PC-9 (cell line): ENCODE results near the gene JKAMP. TPM values are rescaled to one million over a fixed set of nuclear protein-coding genes. Genes with fewer than 3 reads are reported as not detected.

Experiments used
- BruUV-seq: library from RNA; stranded (reverse); fragments of 400-500 nt; replicated peaks from 2 replicates; lab custom pipeline; 2021; lab: Mats Ljungman, UMichigan
- CTCF ChIA-PET: fragments of 300-600 bp; sonication (Branson Sonifier 250); formaldehyde crosslinking; loops from one replicate; lab custom pipeline; 2022; ENCODE audit warnings: antibody characterized with exemption; lab: Charles Lee
- POLR2A ChIA-PET: fragments of 300-600 bp; sonication (Branson Sonifier 250); formaldehyde crosslinking; loops from one replicate; lab custom pipeline; 2022; ENCODE audit warnings: antibody characterized with exemption; ENCODE audit not compliant: unreplicated experiment; lab: Charles Lee
- DNase-seq, 2 experiments: peaks; one replicate each; pipeline versions ENCODE4 v3.0.0 to v3.0.0-alpha.2; 2015 to 2022; ENCODE audit warnings: mixed read lengths in 1 of 2
- H2AFZ ChIP-seq: fragments of 200-600 bp; sonication (generic); 2 replicates; pipeline ENCODE4 v1.8.1; 2017; ENCODE audit warnings: antibody characterized with exemption
- H3F3A ChIP-seq: fragments of 200-600 bp; sonication (generic); 2 replicates; pipeline ENCODE4 v1.8.1; 2017; ENCODE audit warnings: antibody characterized with exemption, mild to moderate bottlenecking, low read depth; ENCODE audit not compliant: insufficient read depth
- H3K27ac ChIP-seq: fragments of 200-600 bp; sonication (generic); 2 replicates; pipeline ENCODE4 v1.6.1; 2016; ENCODE audit warnings: mixed run types
- H3K27me3 ChIP-seq: fragments of 200-600 bp; sonication (generic); 2 replicates; pipeline ENCODE4 v1.6.1; 2016; ENCODE audit warnings: low read depth, mixed run types; ENCODE audit not compliant: insufficient read depth
- H3K36me3 ChIP-seq: fragments of 200-600 bp; sonication (generic); 2 replicates; pipeline ENCODE4 v1.6.1; 2016; ENCODE audit warnings: low read depth, mixed run types
- H3K4me1 ChIP-seq: fragments of 200-600 bp; sonication (generic); replicated peaks from 2 replicates; pipeline ENCODE4 v1.6.1; 2016; ENCODE audit warnings: mixed run types; ENCODE audit not compliant: insufficient read depth
- H3K4me2 ChIP-seq: fragments of 200-600 bp; sonication (generic); 2 replicates; pipeline ENCODE4 v1.6.1; 2017; ENCODE audit warnings: mixed run types
- H3K4me3 ChIP-seq: fragments of 200-600 bp; sonication (generic); 2 replicates; pipeline ENCODE4 v1.6.1; 2016; ENCODE audit warnings: mixed run types
- H3K79me2 ChIP-seq: fragments of 200-600 bp; sonication (generic); 2 replicates; pipeline ENCODE4 v1.6.1; 2017; ENCODE audit warnings: low read depth, mixed run types
- H3K9me2 ChIP-seq: fragments of 200-600 bp; sonication (generic); 2 replicates; pipeline ENCODE4 v1.8.1; 2017; ENCODE audit warnings: mild to moderate bottlenecking; ENCODE audit not compliant: insufficient read depth
- H3K9me3 ChIP-seq: fragments of 200-600 bp; sonication (generic); 2 replicates; pipeline ENCODE4 v1.8.1; 2016; ENCODE audit warnings: low read depth; ENCODE audit not compliant: insufficient read depth
- H4K20me1 ChIP-seq: fragments of 200-600 bp; sonication (generic); 2 replicates; pipeline ENCODE4 v1.8.1; 2017; ENCODE audit not compliant: insufficient read depth
- CTCF ChIP-seq: fragments of 200-600 bp; sonication (generic); conservative IDR thresholded peaks from 2 replicates; pipeline ENCODE4 v1.6.1; 2017; ENCODE audit warnings: mixed run types, antibody characterized with exemption, mild to moderate bottlenecking, moderate library complexity
- EZH2 ChIP-seq: fragments of 200-600 bp; sonication (generic); IDR thresholded peaks from 2 replicates; pipeline ENCODE4 v1.8.0; 2017; ENCODE audit warnings: antibody characterized with exemption, low read depth
- intact Hi-C: fragments of 100-400 bp; cut with micrococcal nuclease; formaldehyde crosslinking; loops from one replicate; pipeline ENCODE4 v1.10.0; 2022; ENCODE audit not compliant: unreplicated experiment
- total RNA-seq: library from RNA; stranded (reverse); gene quantifications from 2 replicates; pipeline ENCODE4 v1.2.3, GENCODE V29; 2021

The JKAMP gene
- total RNA-seq, 1 experiment from 2014 or later = 60.1 TPM

DNA sequence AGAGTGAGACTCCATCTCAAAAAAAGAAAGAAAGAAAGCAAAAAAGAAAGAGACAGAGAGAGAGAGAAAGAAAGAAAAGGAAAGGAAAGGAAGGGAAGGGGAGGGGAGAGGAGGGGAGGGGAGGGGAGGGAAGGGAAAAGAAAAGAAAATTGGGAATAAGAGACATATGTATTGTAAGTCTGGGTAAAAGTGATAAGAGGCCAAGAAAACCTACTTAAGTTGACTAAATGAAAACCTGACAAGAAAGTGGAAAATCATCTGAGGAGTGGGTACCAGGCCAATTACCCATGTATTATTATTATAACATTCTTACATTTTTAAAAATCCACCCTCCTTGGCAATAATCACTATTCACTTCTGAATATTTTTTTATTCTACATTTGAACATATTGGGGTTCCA is 46.0 kb downstream of the JKAMP start:
- H4K20me1 ChIP-seq = no peaks in the 10 kb centered on the region
- ChIA-PET CTCF (no interaction called here), POLR2A (no interaction called here)
- no peak overlapping the region for H2AFZ ChIP-seq
- intact Hi-C loops = no loop called here
- H3K4me1 ChIP-seq = no peaks in the 10 kb centered on the region
- no peaks in the 10 kb centered on the region for H3K36me3 ChIP-seq
- H3K9me2 ChIP-seq = no peaks in the 10 kb centered on the region
- no peak overlapping the region for H3K27ac ChIP-seq
- no TSS peak for BruUV-seq
- H3K4me3 ChIP-seq = no peak overlapping the region
- DNase-seq = no peak
- H3K9me3 ChIP-seq = no peaks in the 10 kb centered on the region
- H3K27me3 ChIP-seq = 0 out of 2 replicates have a peak, but pooled peaks cover 2% of the 10 kb centered on the region
- no peak overlapping the region for H3K4me2 ChIP-seq
- TF ChIP-seq CTCF (no peak), EZH2 (no peak)
- H3K79me2 ChIP-seq = no peaks in the 10 kb centered on the region
- H3F3A ChIP-seq = no peaks in the 10 kb centered on the region

- Histone ChIP-seq H3F3A (no peaks in the 10 kb centered on the region), H3K36me3 (no peaks in the 10 kb centered on the region), H3K4me3 (no peak overlapping the region), H3K4me1 (no peaks in the 10 kb centered on the region), H3K4me2 (no peak overlapping the region), H3K9me3 (no peaks in the 10 kb centered on the region), H3K27ac (no peak overlapping the region), H2AFZ (no peak overlapping the region), H3K9me2 (no peaks in the 10 kb centered on the region), H3K79me2 (no peaks in the 10 kb centered on the region), H4K20me1 (no peaks in the 10 kb centered on the region), H3K27me3 (no peaks in the 10 kb centered on the region)
- ChIA-PET CTCF (no interaction called here), POLR2A (no interaction called here)
- BruUV-seq = no TSS peak
- DNase-seq = no peak
- TF ChIP-seq CTCF (no peak), EZH2 (no peak)
- intact Hi-C loops = no loop called here
Measured at GRCh38 chr14:59532419-59532818, 48.1 kb downstream of the JKAMP start.

GRCh38 chr14:59534361-59534987 is 50.2 kb downstream of the JKAMP start:
- Histone ChIP-seq H3K9me3 (no peaks in the 10 kb centered on the region), H3K4me3 (no peak overlapping the region), H3K27me3 (no peaks in the 10 kb centered on the region), H4K20me1 (no peaks in the 10 kb centered on the region), H2AFZ (no peak overlapping the region), H3K27ac (no peak overlapping the region), H3K36me3 (no peaks in the 10 kb centered on the region), H3K79me2 (no peaks in the 10 kb centered on the region), H3K4me2 (no peak overlapping the region), H3K9me2 (no peaks in the 10 kb centered on the region), H3F3A (no peaks in the 10 kb centered on the region), H3K4me1 (no peaks in the 10 kb centered on the region)
- no peak for DNase-seq
- intact Hi-C loops = no loop called here
- no peak for TF ChIP-seq CTCF
- TF ChIP-seq EZH2 = no peak
- BruUV-seq = no TSS peak
- ChIA-PET POLR2A (no interaction called here), CTCF (no interaction called here)
